ENCODE data around the gene BCR.

- no peak for TF ChIP-seq REST (IDR thresholded peaks at IDR 0.05; ENCODE audit: insufficient replicate concordance, low read depth)
- no peak for TF ChIP-seq POLR2AphosphoS5 (IDR thresholded peaks at IDR 0.05; ENCODE audit: low read depth)
These were observed 13.3 kb upstream of the BCR start for GRCh38 chr22:23166841-23167616.
